AG09319 (cell line): Measurements from ENCODE around the gene ADAP1.
"Not testable (repeated sequence)": the region's sequence is repeated elsewhere in the genome, so short reads cannot be mapped to it uniquely, and the experiment has no call there.

ENCODE experiments used
- DNase-seq: peaks from one replicate; pipeline ENCODE4 v3.0.0-alpha.2; 2010; ENCODE audit warnings: low read depth; ENCODE audit errors: extremely low read depth
- CTCF ChIP-seq: IDR thresholded peaks from 2 replicates; pipeline ENCODE4 v1.5.1; 2011; ENCODE audit warnings: low read depth, mild to moderate bottlenecking, inconsistent platforms, low read length, moderate library complexity

ADAP1 gene

DNA sequence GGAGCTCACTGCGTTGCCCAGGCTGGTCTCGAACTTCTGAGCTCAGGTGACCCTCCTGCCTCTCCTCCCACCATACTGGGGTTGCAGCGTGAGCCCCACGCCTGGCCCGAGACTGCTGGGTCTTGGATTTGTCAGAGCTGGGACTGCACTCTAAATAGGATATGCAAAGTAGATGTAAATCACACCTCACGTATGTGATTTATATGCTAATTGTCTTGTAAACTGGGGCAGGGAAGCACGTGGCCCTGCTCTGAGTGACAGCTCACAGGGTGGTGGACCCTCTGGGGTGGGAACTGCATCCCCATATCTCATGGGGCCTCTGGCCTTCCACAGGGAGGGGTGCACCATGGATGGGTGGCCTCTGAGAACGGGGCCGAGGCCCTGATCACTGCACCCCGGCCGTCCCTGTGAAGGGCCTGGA, 44.0 kb downstream of the ADAP1 start:
- DNase-seq, result no peak
- TF ChIP-seq CTCF, result no peak

DNA sequence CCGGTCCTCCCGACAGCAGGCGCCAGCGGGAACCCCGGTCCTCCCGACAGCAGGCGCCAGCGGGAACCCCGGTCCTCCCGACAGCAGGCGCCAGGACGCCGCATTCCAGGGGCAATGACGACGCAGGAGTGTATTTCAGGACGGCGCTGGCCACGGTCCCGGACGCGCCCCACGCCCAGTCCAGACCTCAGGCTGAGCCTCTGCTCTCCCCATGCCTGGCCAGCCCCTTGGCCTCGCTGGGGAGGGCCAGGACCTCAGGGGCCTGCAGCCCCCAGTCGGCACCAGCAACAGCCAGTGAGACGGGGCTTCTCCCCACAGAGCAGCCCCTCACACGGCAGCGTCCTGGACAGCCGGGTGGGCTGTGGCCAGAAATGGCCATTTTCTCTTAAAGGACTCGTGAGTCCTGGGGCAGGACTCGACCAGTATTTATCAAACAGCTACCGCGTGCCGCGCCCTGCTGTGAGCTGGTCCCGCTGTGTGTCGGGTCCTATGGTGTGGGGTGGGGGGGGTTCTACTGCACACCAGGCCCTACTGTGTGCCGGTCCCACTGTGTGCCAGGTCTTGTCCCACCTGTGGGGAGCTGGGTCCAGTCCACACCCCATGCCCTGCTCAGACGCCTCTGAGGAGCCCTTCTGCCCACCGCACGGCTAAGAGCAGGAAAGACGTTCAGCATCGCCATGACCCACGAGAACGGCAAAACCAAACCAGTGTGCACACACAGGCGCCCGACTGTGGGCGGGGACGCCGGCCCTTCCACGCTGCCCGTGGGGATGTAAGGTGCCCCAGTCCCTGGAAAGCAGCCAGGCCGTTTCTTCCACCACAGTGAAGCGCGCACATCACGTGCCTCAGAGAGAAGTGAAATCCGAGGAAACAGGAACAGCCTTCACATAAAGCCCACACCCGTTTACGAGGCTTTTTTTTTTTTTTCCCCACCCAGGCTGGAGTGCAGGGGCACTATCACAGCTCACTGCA, 44.8 kb downstream of the ADAP1 start:
- no peak for TF ChIP-seq CTCF
- DNase-seq, result no peak

DNA sequence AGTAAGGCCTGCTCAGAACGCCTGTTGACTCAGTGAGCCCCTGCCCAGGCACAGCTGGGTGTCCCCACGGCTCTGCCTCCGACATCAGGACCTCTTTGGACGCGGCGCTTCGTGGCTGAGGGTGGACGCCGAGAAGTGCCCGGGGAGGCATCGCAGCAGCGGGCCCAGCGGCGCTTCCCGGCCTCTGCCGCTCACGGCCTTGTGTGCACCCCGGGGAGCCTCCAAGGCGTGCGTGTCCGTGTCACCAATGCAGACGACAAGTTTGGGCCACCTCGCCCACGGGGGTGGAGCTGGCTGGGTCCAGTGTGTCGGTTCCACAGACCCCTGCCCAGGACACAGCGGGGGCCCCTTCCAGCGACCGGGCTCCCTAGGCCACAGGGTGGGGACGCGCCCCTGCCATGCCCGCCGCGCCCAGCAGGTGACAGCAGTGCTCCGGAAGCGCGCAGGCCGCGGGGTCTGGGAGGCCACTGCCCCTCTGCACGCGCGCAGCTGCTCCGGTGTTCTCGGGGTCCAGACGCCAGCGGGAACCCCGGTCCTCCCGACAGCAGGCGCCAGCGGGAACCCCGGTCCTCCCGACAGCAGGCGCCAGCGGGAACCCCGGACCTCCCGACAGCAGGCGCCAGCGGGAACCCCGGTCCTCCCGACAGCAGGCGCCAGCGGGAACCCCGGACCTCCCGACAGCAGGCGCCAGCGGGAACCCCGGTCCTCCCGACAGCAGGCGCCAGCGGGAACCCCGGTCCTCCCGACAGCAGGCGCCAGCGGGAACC, 45.7 kb downstream of the ADAP1 start:
- DNase-seq, result not testable (repeated sequence)
- TF ChIP-seq CTCF, result peak; percentile 66

- TF ChIP-seq CTCF, result no peak
- DNase-seq, result no peak
These were observed 46.3 kb downstream of the ADAP1 start for GRCh38 chr7:908159-908581.

DNA sequence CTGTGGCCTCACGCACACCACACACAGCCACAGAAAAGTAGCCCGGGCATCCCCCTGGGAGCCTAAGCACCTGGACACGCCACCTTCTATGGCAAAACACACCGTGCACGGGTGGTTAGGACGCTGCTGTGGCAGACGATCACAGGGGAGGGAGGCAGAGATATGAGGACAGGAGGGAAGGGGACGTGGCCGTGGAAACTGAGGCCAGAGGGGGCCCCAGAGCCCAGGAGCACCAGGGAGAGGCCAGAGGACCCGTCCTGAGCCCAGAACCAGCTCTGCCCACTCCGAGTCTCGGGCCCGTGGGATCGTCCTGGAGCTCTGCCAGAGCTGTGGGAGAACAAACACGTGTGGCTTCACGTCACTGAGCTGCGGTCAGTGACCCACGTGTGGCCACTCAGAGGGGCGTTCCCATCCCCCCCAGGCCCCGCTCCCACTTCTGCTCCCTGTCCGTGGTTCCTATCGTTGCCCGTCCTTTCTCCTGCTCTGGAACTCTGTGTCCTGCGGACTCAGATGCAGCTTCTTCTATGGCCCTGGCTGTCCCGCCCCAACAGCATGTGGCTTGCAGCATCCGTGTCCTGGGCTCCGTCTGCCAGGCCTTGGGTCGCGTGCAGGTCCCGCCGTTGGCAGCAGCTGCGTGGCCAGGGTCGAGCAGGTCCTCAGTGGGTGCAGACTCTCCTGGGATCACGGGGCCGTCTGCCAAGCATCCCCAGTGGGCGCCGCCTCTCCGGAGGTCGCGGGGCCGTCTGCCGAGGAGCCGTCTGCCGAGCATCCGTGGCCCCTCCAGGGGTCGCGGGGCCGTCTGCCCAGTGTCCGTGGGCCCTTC, 47.1 kb downstream of the ADAP1 start:
- no peak for DNase-seq
- no peak for TF ChIP-seq CTCF

GRCh38 chr7:906776-907157, 47.7 kb downstream of the ADAP1 start:
- no peak for TF ChIP-seq CTCF

More at GRCh38 chr7:906776-907157, 47.7 kb downstream of the ADAP1 start:
- no peak for DNase-seq
